ENCODE results near the gene RTL3. TPM values are rescaled to one million over a fixed set of nuclear protein-coding genes. Genes with fewer than 3 reads are reported as not detected.

Gene RTL3
- total and polyA plus RNA-seq, 9 of the 15 experiments (the other 6 are each of a cell fraction or from before 2014, with no cell fraction given) = not detected

DNA sequence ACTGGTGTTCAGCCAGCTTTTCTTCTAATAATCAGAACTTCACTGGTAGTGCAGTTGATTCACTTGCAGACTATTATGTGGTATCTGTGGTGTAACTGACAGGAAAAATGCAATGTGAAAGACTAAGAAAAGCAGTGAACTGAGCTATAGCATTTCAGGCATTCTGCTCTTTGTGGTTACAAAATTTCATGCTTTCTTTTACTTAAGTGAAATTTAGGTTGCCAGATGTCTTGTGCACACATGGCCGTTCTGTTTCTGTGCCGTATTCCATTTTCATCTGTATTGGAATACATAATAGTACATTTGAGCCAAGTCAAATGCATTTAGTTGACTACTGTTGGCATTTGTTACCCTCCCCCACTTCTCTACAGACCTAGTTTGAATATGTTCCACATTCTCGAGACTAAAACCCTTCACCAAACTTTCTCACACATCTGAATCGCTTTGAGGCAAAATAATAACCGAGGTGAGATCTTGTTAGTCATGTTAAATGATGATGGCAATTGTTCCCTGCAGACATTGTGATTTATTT lies 8.2 kb downstream of the RTL3 start:
- BruUV-seq (replicated peaks) = no TSS peak
- H3K9me3 ChIP-seq (replicated peaks; ENCODE audit: control insufficient read depth, insufficient read depth, low read depth, low read length) = no peaks in the 10 kb centered on the region
- no peaks in the 10 kb centered on the region for H3K79me2 ChIP-seq (ENCODE audit: control insufficient read depth, insufficient read depth, low read length)
- H3K9ac ChIP-seq (ENCODE audit: insufficient read depth in 1 of 2, low read depth in 2 of 2, low read length in 2 of 2) = no peak overlapping the region
- H3K27me3 ChIP-seq (ENCODE audit: control insufficient read depth in 2 of 2, insufficient read depth in 2 of 2, low read length in 2 of 2) = no peaks in the 10 kb centered on the region
- H3K9me1 ChIP-seq (ENCODE audit: control insufficient read depth, insufficient read depth, low read length) = no peaks in the 10 kb centered on the region
- H3K4me3 ChIP-seq = no peak overlapping the region
- no peak for FAIRE-seq
- WGBS (ENCODE audit: insufficient coverage, low coverage, missing lambda C conversion rate) = 2% methylated on average over 5 of the region's 5 CpGs
- DNase-seq (ENCODE audit: extremely low read depth in 1 of 4, low spot score in 3 of 4) = no peak
- no peak for ATAC-seq
- H4K20me1 ChIP-seq (replicated peaks; ENCODE audit: control insufficient read depth, insufficient read depth, low read length) = no peaks in the 10 kb centered on the region
- CTCF ChIA-PET (ENCODE audit: low intra/inter-chr PET ratio) = no interaction called here
- in situ Hi-C loops (cut with MboI) (no loop called here), intact Hi-C loops (cut with micrococcal nuclease) (no loop called here)
- POLR2A ChIA-PET = interaction anchor here (0.7 kb wide), 1 partner anchor 8 kb away, joined by 3 read pairs; the partner anchor contains the start of gene RTL3
- H3K36me3 ChIP-seq (ENCODE audit: control insufficient read depth, insufficient read depth, low read length) = no peaks in the 10 kb centered on the region
- no peak overlapping the region for H3K27ac ChIP-seq (ENCODE audit: extremely low read depth, low read depth, low read length)
- no peak overlapping the region for H2AFZ ChIP-seq (ENCODE audit: low read depth, low read length)
- no peak overlapping the region for H3K4me2 ChIP-seq (ENCODE audit: insufficient read depth, low read length)
- TF ChIP-seq ZBTB1 (CRISPR knock-in tag; IDR thresholded peaks at IDR 0.05; ENCODE audit: borderline replicate concordance, low read depth) = no peak
- TF ChIP-seq TBL1XR1 (IDR thresholded peaks at IDR 0.05; ENCODE audit: low read length in 2 of 2) = no peak
- TF ChIP-seq GATA2 (CRISPR knock-in tag; IDR thresholded peaks at IDR 0.05) = no peak
- TF ChIP-seq PCBP2 (IDR thresholded peaks at IDR 0.05; ENCODE audit: low read depth, low read length, poor library complexity, severe bottlenecking) = no peak
- TF ChIP-seq, protein P1, sequence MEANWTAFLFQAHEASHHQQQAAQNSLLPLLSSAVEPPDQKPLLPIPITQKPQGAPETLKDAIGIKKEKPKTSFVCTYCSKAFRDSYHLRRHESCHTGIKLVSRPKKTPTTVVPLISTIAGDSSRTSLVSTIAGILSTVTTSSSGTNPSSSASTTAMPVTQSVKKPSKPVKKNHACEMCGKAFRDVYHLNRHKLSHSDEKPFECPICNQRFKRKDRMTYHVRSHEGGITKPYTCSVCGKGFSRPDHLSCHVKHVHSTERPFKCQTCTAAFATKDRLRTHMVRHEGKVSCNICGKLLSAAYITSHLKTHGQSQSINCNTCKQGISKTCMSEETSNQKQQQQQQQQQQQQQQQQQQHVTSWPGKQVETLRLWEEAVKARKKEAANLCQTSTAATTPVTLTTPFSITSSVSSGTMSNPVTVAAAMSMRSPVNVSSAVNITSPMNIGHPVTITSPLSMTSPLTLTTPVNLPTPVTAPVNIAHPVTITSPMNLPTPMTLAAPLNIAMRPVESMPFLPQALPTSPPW (CRISPR knock-in tag; IDR thresholded peaks at IDR 0.05) = no peak
- TF ChIP-seq ZNF717 (CRISPR knock-in tag; IDR thresholded peaks at IDR 0.05) = no peak
- TF ChIP-seq RBM25 (IDR thresholded peaks at IDR 0.05; ENCODE audit: low read depth, low read length, severe bottlenecking) = no peak
- TF ChIP-seq, protein P2, sequence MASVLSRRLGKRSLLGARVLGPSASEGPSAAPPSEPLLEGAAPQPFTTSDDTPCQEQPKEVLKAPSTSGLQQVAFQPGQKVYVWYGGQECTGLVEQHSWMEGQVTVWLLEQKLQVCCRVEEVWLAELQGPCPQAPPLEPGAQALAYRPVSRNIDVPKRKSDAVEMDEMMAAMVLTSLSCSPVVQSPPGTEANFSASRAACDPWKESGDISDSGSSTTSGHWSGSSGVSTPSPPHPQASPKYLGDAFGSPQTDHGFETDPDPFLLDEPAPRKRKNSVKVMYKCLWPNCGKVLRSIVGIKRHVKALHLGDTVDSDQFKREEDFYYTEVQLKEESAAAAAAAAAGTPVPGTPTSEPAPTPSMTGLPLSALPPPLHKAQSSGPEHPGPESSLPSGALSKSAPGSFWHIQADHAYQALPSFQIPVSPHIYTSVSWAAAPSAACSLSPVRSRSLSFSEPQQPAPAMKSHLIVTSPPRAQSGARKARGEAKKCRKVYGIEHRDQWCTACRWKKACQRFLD (CRISPR knock-in tag; IDR thresholded peaks at IDR 0.05) = no peak
- no peak for TF ChIP-seq NFRKB (IDR thresholded peaks at IDR 0.05; ENCODE audit: low read depth)
- TF ChIP-seq HDAC2 (IDR thresholded peaks at IDR 0.05) = no peak
- no peak for TF ChIP-seq DPF2 (IDR thresholded peaks at IDR 0.05)
- TF ChIP-seq, protein P3, sequence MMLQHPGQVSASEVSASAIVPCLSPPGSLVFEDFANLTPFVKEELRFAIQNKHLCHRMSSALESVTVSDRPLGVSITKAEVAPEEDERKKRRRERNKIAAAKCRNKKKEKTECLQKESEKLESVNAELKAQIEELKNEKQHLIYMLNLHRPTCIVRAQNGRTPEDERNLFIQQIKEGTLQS (IDR thresholded peaks at IDR 0.05) = no peak
- TF ChIP-seq, protein P3 (CRISPR knock-in tag; conservative IDR thresholded peaks at IDR 0.05) = no peak
- no peak for TF ChIP-seq ASH1L (IDR thresholded peaks at IDR 0.05; ENCODE audit: borderline replicate concordance, low read depth, partially characterized antibody)
- TF ChIP-seq JUND (IDR thresholded peaks at IDR 0.05; ENCODE audit: borderline replicate concordance, low read depth, low read length) = no peak
- no peak for TF ChIP-seq JUND (tag; IDR thresholded peaks at IDR 0.05; ENCODE audit: borderline replicate concordance, low read depth, low read length)
- H3K4me1 ChIP-seq (replicated peaks in 1 of 2; ENCODE audit: control insufficient read depth in 2 of 2, insufficient read depth in 2 of 2, low read length in 2 of 2) = no peaks in the 10 kb centered on the region

All from K562 (cell line).